ENCODE results near the gene STPG1. TPM values are rescaled to one million over a fixed set of nuclear protein-coding genes. Genes with fewer than 3 reads are reported as not detected.

Gene STPG1
- total RNA-seq, 6 donors from 2014 or later = 5.5 to 20.1 (median 8.2) TPM

GRCh38 chr1:24345334-24345733 is 68.2 kb downstream of the STPG1 start:
- H3K4me3 ChIP-seq = no peak overlapping the region
- no peak for DNase-seq
- no peaks in the 10 kb centered on the region for H3K9me3 ChIP-seq
- ATAC-seq (ENCODE audit: low FRiP score in 2 of 2) = no peak
- H3K27ac ChIP-seq = no peak overlapping the region
- no peaks in the 10 kb centered on the region for H3K4me1 ChIP-seq
- WGBS, 2 donors = 65 to 77% methylated on average over 4 to 5 of the region's 5 CpGs
- H3K36me3 ChIP-seq = no peaks in the 10 kb centered on the region
- TF ChIP-seq POLR2A (IDR thresholded peaks at IDR 0.05) = no peak
- TF ChIP-seq EP300 (IDR thresholded peaks at IDR 0.05) = no peak
- TF ChIP-seq, protein P1, sequence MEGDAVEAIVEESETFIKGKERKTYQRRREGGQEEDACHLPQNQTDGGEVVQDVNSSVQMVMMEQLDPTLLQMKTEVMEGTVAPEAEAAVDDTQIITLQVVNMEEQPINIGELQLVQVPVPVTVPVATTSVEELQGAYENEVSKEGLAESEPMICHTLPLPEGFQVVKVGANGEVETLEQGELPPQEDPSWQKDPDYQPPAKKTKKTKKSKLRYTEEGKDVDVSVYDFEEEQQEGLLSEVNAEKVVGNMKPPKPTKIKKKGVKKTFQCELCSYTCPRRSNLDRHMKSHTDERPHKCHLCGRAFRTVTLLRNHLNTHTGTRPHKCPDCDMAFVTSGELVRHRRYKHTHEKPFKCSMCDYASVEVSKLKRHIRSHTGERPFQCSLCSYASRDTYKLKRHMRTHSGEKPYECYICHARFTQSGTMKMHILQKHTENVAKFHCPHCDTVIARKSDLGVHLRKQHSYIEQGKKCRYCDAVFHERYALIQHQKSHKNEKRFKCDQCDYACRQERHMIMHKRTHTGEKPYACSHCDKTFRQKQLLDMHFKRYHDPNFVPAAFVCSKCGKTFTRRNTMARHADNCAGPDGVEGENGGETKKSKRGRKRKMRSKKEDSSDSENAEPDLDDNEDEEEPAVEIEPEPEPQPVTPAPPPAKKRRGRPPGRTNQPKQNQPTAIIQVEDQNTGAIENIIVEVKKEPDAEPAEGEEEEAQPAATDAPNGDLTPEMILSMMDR (IDR thresholded peaks at IDR 0.05) = no peak
- TF ChIP-seq POLR2AphosphoS5 (IDR thresholded peaks at IDR 0.05) = no peak
- no peaks in the 10 kb centered on the region for H3K27me3 ChIP-seq

GRCh38 chr1:24344090-24344742 is 69.4 kb downstream of the STPG1 start:
- Histone ChIP-seq H3K4me1 (no peaks in the 10 kb centered on the region), H3K27me3 (no peaks in the 10 kb centered on the region), H3K27ac (no peak overlapping the region), H3K9me3 (no peaks in the 10 kb centered on the region), H3K4me3 (no peak overlapping the region), H3K36me3 (no peaks in the 10 kb centered on the region)
- TF ChIP-seq EP300 (IDR thresholded peaks at IDR 0.05) (no peak), POLR2A (IDR thresholded peaks at IDR 0.05) (no peak), POLR2AphosphoS5 (IDR thresholded peaks at IDR 0.05) (no peak)
- TF ChIP-seq, protein P1 (IDR thresholded peaks at IDR 0.05) = no peak
- DNase-seq = no peak
- 84 to 89% methylated on average over 5 to 8 of the region's 8 CpGs for WGBS, 2 donors
- peak in 1 of 2 donors; percentile 23 for ATAC-seq (ENCODE audit: low FRiP score in 2 of 2)

GRCh38 chr1:24343412-24344089 is 70.0 kb downstream of the STPG1 start:
- peak in 1 of 2 donors; percentile 31 for DNase-seq
- no peaks in the 10 kb centered on the region for H3K4me1 ChIP-seq
- WGBS, 2 donors = 80% methylated on average over 13 of the region's 13 CpGs; no CpG with 5 or more reads in 1 of the 2 donors
- no peak overlapping the region for H3K27ac ChIP-seq
- H3K9me3 ChIP-seq = no peaks in the 10 kb centered on the region
- H3K4me3 ChIP-seq = no peak overlapping the region
- H3K36me3 ChIP-seq = no peaks in the 10 kb centered on the region
- TF ChIP-seq POLR2AphosphoS5 (IDR thresholded peaks at IDR 0.05) (no peak), POLR2A (IDR thresholded peaks at IDR 0.05) (no peak), EP300 (IDR thresholded peaks at IDR 0.05) (no peak)
- no peaks in the 10 kb centered on the region for H3K27me3 ChIP-seq
- ATAC-seq (ENCODE audit: low FRiP score in 2 of 2) = peak in 1 of 2 donors; percentile 3

DNA sequence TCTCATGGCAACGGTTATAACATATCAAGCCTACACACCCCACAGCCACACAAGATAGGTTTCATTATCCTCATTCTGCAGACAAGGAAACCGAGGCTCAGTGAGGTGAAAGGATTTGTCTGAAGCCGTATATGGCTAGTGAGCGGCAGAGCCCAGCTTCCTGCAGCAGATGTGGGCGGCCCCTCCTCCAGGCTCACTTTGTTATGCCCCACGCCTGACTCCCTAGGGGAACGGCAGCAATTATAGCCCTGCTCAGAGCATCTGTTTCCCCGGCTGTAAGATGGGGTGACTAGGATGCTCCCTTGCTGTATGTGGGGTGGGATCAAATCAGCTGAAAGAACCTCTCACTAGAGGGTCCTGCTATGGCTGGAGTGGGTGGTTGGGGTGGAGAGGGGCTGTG is 72.3 kb downstream of the STPG1 start:
- Histone ChIP-seq H3K27me3 (no peaks in the 10 kb centered on the region), H3K4me1 (no peaks in the 10 kb centered on the region), H3K4me3 (no peak overlapping the region), H3K27ac (no peak overlapping the region), H3K9me3 (no peaks in the 10 kb centered on the region), H3K36me3 (no peaks in the 10 kb centered on the region)
- no peak for ATAC-seq (ENCODE audit: low FRiP score in 2 of 2)
- TF ChIP-seq POLR2A (IDR thresholded peaks at IDR 0.05) (no peak), POLR2AphosphoS5 (IDR thresholded peaks at IDR 0.05) (no peak), EP300 (IDR thresholded peaks at IDR 0.05) (no peak)
- TF ChIP-seq, protein P1 (IDR thresholded peaks at IDR 0.05) = no peak
- WGBS, 2 donors = 75 to 78% methylated on average over 6 to 8 of the region's 8 CpGs
- no peak for DNase-seq

- peak in 1 of 2 donors; percentile 36 for DNase-seq
- no peak for ATAC-seq (ENCODE audit: low FRiP score in 2 of 2)
- Histone ChIP-seq H3K36me3 (no peaks in the 10 kb centered on the region), H3K27me3 (no peaks in the 10 kb centered on the region), H3K27ac (no peak overlapping the region), H3K9me3 (no peaks in the 10 kb centered on the region), H3K4me3 (no peak overlapping the region), H3K4me1 (no peaks in the 10 kb centered on the region)
- no peak for TF ChIP-seq POLR2A (IDR thresholded peaks at IDR 0.05)
- no peak for TF ChIP-seq EP300 (IDR thresholded peaks at IDR 0.05)
- TF ChIP-seq POLR2AphosphoS5 (IDR thresholded peaks at IDR 0.05) = no peak
- TF ChIP-seq, protein P1 (IDR thresholded peaks at IDR 0.05) = no peak
- WGBS, 2 donors = 80 to 83% methylated on average over 5 to 8 of the region's 8 CpGs
Measured at GRCh38 chr1:24340770-24341169, 72.8 kb downstream of the STPG1 start.

Data from upper lobe of left lung (tissue), 6 donors.